Upper lobe of left lung (tissue), 4 donors: ENCODE results near the gene FBH1.

ENCODE experiments used
- CTCF ChIP-seq, 6 experiments: fragments of 450-650 bp in 4 of 6; fragments of 200-600 bp in 2 of 6; sonication (generic) in 2 of 6; IDR thresholded peaks; one replicate each; pipeline ENCODE4 v1.5.1; 2016 to 2019; ENCODE audit warnings: antibody characterized with exemption in 6 of 6
- EP300 ChIP-seq, 4 donors: sonication (generic); formaldehyde crosslinking; IDR thresholded peaks; one replicate each; pipeline ENCODE4 v1.5.1; 2017; ENCODE audit warnings: antibody characterized with exemption in 4 of 4, control low read depth in 2 of 4
- POLR2A ChIP-seq, 4 donors: fragments of 450-650 bp; IDR thresholded peaks; one replicate each; pipeline ENCODE4 v1.5.1; 2016 to 2017; ENCODE audit warnings: antibody characterized with exemption in 4 of 4, mild to moderate bottlenecking in 2 of 4
- POLR2AphosphoS5 ChIP-seq, 2 donors: sonication (generic); formaldehyde crosslinking; IDR thresholded peaks; one replicate each; pipeline ENCODE4 v1.5.1; 2017; ENCODE audit warnings: antibody characterized with exemption in 2 of 2

GRCh38 chr10:5900247-5900646, 10.2 kb downstream of the FBH1 start:
- no peak for TF ChIP-seq CTCF (IDR thresholded peaks at IDR 0.05)
- no peak for TF ChIP-seq POLR2A (IDR thresholded peaks at IDR 0.05)
- no peak for TF ChIP-seq POLR2AphosphoS5 (IDR thresholded peaks at IDR 0.05)
- TF ChIP-seq EP300 (IDR thresholded peaks at IDR 0.05) = no peak
